ENCODE measurements around the gene ADAP1. TPM values are rescaled to one million over a fixed set of nuclear protein-coding genes. Genes with fewer than 3 reads are reported as not detected.

The ADAP1 gene
- total and polyA plus RNA-seq, 2 of the 13 experiments (the other 11 are each of a cell fraction or from before 2014, with no cell fraction given) = 10.5 to 24.6 TPM

DNA sequence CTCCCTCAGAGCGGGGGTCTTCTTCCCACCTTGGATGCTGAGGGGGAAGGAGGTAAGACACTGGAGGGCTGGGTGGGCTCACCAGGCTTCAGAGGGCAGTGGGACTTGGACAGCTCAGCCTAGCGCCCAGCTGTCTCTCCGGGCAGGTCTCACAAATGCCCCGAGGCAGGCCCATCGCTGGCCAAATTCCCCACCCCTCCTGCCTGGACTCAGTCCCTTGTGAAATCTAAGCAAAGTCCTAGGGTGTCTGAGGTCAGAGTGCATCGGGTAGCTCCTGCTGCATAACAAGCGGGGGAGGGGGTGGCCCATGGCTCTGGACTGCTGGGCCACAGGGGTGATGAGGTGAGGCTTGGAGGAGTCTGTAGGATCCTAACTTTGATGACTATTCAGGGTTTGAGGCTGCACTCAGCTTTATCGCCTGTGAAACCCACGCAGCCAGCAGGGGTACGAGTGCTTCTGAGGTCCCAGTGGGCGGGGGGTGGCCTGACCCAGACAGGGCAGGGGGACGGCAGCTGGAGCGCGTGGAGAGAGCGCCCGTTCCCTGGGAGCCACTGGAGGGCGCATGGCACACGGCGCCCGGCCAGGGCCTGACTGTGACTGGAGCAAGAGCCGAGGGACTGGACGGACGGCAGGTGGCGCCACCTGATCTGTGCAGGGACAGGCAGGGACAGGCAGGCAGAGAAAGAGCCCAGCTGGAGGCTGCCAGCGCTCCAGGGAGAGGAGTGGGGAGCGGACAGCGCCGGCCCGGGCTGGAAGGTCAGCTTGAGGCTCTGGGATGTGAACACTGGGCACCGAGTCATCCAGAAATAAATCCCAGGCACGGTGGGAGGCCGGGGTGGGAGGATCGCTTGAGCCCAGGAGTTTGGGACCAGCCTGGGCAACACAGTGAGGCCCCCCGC lies 38.5 kb upstream of the ADAP1 start (continued):
- TF ChIP-seq ZNF569 (CRISPR knock-in tag; IDR thresholded peaks at IDR 0.05; ENCODE audit: borderline replicate concordance) = no peak
- peak; percentile 89 for TF ChIP-seq ZNF792 (CRISPR knock-in tag; IDR thresholded peaks at IDR 0.05)
- TF ChIP-seq, protein P1, sequence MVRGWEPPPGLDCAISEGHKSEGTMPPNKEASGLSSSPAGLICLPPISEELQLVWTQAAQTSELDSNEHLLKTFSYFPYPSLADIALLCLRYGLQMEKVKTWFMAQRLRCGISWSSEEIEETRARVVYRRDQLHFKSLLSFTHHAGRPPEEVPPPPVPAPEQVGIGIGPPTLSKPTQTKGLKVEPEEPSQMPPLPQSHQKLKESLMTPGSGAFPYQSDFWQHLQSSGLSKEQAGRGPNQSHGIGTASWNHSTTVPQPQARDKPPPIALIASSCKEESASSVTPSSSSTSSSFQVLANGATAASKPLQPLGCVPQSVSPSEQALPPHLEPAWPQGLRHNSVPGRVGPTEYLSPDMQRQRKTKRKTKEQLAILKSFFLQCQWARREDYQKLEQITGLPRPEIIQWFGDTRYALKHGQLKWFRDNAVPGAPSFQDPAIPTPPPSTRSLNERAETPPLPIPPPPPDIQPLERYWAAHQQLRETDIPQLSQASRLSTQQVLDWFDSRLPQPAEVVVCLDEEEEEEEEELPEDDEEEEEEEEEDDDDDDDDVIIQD (CRISPR knock-in tag; IDR thresholded peaks at IDR 0.05; ENCODE audit: low read depth) = peak; percentile 45; the same call in 1 of the 2 replicates
- TF ChIP-seq SSRP1 (CRISPR knock-in tag; IDR thresholded peaks at IDR 0.05) = peak; percentile 83
- TF ChIP-seq, protein P2, sequence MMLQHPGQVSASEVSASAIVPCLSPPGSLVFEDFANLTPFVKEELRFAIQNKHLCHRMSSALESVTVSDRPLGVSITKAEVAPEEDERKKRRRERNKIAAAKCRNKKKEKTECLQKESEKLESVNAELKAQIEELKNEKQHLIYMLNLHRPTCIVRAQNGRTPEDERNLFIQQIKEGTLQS (CRISPR knock-in tag; IDR thresholded peaks at IDR 0.05) = no peak
- TF ChIP-seq, protein P3, sequence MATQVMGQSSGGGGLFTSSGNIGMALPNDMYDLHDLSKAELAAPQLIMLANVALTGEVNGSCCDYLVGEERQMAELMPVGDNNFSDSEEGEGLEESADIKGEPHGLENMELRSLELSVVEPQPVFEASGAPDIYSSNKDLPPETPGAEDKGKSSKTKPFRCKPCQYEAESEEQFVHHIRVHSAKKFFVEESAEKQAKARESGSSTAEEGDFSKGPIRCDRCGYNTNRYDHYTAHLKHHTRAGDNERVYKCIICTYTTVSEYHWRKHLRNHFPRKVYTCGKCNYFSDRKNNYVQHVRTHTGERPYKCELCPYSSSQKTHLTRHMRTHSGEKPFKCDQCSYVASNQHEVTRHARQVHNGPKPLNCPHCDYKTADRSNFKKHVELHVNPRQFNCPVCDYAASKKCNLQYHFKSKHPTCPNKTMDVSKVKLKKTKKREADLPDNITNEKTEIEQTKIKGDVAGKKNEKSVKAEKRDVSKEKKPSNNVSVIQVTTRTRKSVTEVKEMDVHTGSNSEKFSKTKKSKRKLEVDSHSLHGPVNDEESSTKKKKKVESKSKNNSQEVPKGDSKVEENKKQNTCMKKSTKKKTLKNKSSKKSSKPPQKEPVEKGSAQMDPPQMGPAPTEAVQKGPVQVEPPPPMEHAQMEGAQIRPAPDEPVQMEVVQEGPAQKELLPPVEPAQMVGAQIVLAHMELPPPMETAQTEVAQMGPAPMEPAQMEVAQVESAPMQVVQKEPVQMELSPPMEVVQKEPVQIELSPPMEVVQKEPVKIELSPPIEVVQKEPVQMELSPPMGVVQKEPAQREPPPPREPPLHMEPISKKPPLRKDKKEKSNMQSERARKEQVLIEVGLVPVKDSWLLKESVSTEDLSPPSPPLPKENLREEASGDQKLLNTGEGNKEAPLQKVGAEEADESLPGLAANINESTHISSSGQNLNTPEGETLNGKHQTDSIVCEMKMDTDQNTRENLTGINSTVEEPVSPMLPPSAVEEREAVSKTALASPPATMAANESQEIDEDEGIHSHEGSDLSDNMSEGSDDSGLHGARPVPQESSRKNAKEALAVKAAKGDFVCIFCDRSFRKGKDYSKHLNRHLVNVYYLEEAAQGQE (IDR thresholded peaks at IDR 0.05; ENCODE audit: borderline replicate concordance in 1 of 2, low read depth in 1 of 2, low read length in 2 of 2) = no peak
- TF ChIP-seq TSC22D2 (CRISPR knock-in tag; IDR thresholded peaks at IDR 0.05; ENCODE audit: borderline replicate concordance) = peak; percentile 84; the same call in 1 of the 2 replicates
- TF ChIP-seq ZNF703 (CRISPR knock-in tag; IDR thresholded peaks at IDR 0.05; ENCODE audit: borderline replicate concordance) = 0 out of 2 replicates have a peak, but pooled peaks have one; percentile 23
- TF ChIP-seq, protein P4, sequence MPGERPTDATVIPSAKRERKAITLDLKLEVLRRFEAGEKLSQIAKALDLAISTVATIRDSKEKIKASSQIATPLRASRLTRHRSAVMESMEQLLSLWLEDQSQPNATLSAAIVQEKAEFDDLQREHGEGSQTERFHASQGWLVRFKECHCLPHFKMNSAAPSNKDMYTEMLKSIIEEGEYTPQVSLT (CRISPR knock-in tag; IDR thresholded peaks at IDR 0.05; ENCODE audit: borderline replicate concordance, low read depth) = no peak
- TF ChIP-seq KAT7 (CRISPR knock-in tag; IDR thresholded peaks at IDR 0.05; ENCODE audit: borderline replicate concordance) = peak; percentile 89; the same call in 1 of the 2 replicates
- peak; percentile 50; the same call in 1 of the 2 replicates for TF ChIP-seq ZNF263 (CRISPR knock-in tag; IDR thresholded peaks at IDR 0.05)
- no peak for TF ChIP-seq NONO (IDR thresholded peaks at IDR 0.05)
- TF ChIP-seq NONO (CRISPR knock-in tag; conservative IDR thresholded peaks at IDR 0.05) = peak; percentile 98
- TF ChIP-seq, protein P5, sequence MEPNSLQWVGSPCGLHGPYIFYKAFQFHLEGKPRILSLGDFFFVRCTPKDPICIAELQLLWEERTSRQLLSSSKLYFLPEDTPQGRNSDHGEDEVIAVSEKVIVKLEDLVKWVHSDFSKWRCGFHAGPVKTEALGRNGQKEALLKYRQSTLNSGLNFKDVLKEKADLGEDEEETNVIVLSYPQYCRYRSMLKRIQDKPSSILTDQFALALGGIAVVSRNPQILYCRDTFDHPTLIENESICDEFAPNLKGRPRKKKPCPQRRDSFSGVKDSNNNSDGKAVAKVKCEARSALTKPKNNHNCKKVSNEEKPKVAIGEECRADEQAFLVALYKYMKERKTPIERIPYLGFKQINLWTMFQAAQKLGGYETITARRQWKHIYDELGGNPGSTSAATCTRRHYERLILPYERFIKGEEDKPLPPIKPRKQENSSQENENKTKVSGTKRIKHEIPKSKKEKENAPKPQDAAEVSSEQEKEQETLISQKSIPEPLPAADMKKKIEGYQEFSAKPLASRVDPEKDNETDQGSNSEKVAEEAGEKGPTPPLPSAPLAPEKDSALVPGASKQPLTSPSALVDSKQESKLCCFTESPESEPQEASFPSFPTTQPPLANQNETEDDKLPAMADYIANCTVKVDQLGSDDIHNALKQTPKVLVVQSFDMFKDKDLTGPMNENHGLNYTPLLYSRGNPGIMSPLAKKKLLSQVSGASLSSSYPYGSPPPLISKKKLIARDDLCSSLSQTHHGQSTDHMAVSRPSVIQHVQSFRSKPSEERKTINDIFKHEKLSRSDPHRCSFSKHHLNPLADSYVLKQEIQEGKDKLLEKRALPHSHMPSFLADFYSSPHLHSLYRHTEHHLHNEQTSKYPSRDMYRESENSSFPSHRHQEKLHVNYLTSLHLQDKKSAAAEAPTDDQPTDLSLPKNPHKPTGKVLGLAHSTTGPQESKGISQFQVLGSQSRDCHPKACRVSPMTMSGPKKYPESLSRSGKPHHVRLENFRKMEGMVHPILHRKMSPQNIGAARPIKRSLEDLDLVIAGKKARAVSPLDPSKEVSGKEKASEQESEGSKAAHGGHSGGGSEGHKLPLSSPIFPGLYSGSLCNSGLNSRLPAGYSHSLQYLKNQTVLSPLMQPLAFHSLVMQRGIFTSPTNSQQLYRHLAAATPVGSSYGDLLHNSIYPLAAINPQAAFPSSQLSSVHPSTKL (CRISPR knock-in tag; IDR thresholded peaks at IDR 0.05) = peak; percentile 69
- no peak for TF ChIP-seq ZNF432 (CRISPR knock-in tag; IDR thresholded peaks at IDR 0.05; ENCODE audit: borderline replicate concordance)
- TF ChIP-seq ZNF619 (CRISPR knock-in tag; IDR thresholded peaks at IDR 0.05) = peak; percentile 46; the same call in 1 of the 2 replicates
- TF ChIP-seq MIXL1 (CRISPR knock-in tag; IDR thresholded peaks at IDR 0.05) = peak; percentile 62; the same call in 1 of the 2 replicates
- TF ChIP-seq WIZ (CRISPR knock-in tag; IDR thresholded peaks at IDR 0.05) = peak; percentile 71; the same call in 1 of the 2 replicates
- TF ChIP-seq HHEX (CRISPR knock-in tag; IDR thresholded peaks at IDR 0.05) = no peak
